Stimulated activated CD4-positive, alpha-beta T cell treated with anti-CD3 and anti-CD28 coated beads, Interleukin-12 subunit alpha, Interleukin-12 subunit beta, amount 100 ng/mL, for 4 hours (primary cell): ENCODE results near the gene ALLC.

ENCODE experiments used
- DNase-seq: peaks from one replicate; pipeline ENCODE4 v3.0.0-alpha.2; 2020

The ALLC gene

GRCh38 chr2:3680548-3681345, 22.7 kb downstream of the ALLC start:
- DNase-seq, result no peak

DNA sequence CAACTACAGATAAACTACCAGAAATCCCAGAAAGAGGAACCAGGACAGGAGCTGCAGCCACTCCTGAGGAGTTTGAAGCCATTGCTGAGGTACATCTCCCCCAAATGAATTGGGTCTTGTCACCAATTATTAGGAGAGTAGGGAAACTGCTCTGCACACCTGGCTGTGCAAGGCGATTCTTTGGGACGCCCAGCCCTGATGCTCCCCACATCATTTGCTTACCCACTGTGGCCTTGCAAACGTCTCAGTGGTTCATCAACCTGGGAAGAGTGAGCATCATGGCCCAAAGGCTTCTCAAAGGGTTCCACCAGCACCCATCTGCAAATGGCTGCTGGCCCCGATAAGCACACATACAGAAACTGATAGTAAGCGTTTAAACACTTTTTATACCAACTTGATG, 23.6 kb downstream of the ALLC start:
- DNase-seq, result no peak

- DNase-seq, result no peak
Observed at GRCh38 chr2:3682811-3683210, 24.8 kb downstream of the ALLC start.

- no peak for DNase-seq
Observed at GRCh38 chr2:3683748-3684454, 25.9 kb downstream of the ALLC start.

DNA sequence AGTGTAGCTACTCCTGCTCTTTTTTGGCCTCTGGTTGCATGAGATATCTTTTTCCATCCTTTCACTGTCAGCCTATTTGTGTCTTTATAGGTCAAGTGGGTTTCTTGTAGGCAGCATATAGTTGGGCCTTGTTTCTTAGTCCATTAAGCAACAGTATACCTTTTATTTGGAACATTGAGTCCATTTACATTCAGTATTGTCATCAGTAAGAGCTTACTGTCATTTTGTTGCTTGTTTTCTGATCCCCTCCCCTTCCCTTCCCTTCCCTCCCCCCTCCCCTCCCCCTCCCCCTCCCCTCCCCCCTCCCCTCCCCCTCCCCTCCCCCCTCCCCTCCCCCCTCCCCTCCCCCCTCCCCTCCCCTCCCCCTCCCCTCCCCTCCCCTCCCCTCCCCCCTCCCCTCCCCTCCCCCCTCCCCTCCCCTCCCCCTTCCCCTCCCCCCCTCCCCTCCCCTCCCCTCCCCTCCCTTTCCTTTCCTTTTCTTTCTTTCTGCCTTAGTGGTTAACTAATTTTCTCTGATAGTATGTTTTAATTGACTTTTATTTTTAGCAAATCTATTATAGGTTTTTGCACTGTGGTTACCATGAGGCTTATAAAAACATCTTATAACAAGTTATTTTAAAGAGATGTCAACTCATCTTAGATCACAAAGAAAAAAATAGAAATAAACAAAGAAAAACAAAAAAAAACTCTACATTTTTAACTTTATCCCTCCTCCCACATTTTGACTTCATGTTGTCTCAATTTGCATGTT, 32.2 kb downstream of the ALLC start:
- DNase-seq, result no peak

- no peak for DNase-seq
Observed at GRCh38 chr2:3692375-3692774, 34.4 kb downstream of the ALLC start.

DNA sequence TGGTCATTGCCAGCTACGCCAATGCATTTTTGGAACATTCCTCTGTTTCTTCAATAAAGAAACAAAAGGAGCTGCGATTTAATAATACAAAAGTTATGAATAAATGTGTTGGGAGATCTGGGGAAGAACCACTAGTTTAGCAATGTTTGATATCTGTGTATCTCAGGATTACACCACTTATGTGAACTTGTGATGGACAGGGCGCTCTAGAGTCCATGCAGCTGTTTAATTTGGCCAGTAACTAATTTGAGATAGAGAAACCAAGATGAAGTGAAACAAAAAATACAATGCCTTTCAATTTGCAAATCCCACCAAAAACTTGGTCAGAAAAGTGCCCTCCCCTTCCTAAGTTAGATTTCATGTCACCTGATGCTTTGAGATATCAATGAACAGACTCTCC, 38.5 kb downstream of the ALLC start:
- DNase-seq, result no peak

DNA sequence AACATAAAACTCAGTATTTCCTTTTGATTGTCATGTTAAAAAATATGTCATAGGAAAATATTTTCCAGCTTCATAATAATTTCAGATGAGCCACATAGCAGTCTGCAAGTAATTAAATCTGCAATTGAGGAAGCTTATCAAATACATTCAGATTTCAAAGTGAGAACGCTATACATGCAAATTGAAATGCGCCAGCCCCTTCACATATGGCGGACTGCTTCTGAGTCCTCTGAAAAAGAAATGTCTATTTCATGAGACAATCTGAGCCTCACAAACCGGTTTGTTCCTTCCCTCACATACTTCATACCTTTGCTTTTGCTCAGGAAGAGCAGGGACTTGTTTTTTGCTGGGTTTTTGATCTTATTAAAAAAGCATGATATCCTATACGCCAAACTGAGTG, 43.1 kb downstream of the ALLC start:
- no peak for DNase-seq

- no peak for DNase-seq
Observed at GRCh38 chr2:3703236-3703756, 45.3 kb downstream of the ALLC start, which contains the start of gene DCDC2C. Gene DCDC2C, plus strand, starts transcription at chr2:3703575. Its CDS starts 177 bp downstream, at chr2:3703752.

DNA sequence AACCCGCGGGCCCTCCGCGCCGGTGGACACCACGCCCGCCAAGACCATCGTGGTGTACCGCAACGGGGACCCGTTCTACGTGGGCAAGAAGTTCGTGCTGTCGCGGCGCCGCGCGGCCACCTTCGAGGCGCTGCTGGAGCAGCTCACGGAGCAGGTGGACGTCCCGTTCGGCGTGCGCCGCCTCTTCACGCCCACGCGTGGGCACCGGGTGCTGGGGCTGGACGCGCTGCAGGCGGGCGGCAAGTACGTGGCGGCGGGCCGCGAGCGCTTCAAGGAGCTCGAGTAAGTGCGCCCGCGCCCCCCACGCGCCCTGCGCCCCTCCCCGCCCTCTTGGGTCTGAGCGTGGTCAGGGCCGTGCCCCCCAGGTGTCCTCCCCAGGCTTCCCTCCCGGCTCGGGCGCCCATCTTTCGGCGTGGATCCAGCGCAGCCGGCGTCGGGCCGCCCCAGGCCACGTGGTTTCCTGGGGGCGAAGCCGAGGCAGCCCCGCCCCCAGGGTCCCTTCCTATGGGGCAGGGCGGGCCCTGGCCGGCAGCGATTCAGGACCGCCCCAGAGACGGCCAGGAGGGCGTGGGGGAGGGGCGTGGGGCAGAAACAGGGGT, 45.9 kb downstream of the ALLC start:
- no peak for DNase-seq

DNA sequence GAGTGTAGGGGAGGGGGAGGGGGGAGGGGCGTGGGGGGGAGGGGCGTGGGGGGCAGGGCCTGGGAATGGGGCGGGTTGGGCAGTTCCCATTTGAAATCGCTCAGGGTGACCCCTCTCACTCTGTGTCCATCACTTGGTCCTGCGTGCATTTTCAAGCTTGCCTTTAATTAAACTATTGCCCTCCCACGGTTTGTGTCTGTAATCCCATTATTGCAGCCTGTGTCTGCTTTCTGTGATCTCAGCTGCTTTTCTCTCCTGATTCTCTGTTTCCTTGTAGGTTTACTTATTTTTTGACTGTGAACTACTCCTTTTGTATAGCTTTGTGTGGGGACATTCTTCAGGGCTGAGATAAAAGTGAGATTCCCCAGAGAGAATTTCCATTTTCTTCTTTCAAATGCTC, 46.7 kb downstream of the ALLC start:
- DNase-seq, result no peak

GRCh38 chr2:3705782-3706181, 47.8 kb downstream of the ALLC start:
- DNase-seq, result no peak

GRCh38 chr2:3706892-3707291, 48.9 kb downstream of the ALLC start:
- DNase-seq, result no peak

DNA sequence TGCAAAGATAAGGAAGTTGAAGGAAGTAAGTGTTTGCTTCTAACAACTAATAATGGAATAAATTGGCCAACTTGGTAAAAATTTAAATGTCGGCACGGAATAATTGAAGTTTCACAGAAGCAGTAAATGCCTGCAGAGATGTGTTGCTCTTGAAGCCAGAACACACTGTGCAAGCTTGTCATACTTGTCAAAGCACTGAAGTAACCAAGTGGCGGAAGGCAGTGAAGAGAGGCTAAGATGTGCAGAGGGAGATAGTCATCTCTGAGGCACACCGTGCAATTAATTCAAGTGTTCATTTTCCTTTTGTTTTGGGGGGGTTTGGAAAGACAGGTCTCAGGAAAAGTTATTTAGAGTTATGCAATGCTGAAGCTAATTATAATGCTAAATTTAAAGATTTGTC, 50.6 kb downstream of the ALLC start:
- DNase-seq, result no peak

DNA sequence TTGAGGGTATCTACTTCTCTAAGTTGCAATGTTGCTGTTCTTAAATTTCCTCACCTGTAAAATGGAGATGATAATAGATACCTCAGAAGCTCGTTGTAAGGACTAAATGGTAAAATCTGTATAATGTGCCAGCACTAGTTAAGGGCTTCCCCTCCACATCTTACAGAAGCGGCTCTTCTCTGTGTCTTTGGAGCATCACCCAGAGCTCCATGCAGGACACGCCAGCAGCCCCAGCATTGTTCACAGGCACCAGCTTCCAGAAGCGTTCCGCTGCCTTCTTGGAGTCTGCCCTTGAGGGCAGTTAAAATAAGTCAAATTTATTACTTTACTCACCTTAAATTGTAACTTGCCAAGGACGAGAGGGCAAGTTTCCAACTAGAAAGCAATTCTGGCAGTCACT, 51.2 kb downstream of the ALLC start:
- no peak for DNase-seq

DNA sequence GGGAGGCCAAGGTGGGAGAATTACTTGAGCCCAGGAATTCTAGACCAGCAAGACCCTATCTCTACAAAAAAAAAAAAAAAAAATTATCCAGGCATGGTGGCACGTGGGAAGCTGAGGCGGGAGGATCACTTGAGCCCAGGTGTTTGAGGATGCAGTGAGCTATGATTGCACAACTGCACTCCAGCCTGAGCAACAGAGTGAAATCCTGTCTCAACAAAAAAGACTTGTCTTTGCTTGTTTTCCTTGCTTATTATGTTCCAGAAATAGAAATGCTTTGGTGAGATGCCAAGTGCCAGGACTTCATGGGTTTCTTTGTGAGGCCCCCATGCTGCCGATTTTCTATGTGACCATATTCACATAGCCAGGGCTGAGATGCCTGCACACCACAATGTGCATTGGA, 54.4 kb downstream of the ALLC start:
- no peak for DNase-seq

GRCh38 chr2:3712831-3713503, 55.0 kb downstream of the ALLC start:
- DNase-seq, result no peak

- no peak for DNase-seq
Observed at GRCh38 chr2:3718679-3719078, 60.7 kb downstream of the ALLC start.

GRCh38 chr2:3725002-3725401, 67.0 kb downstream of the ALLC start:
- DNase-seq, result no peak

DNA sequence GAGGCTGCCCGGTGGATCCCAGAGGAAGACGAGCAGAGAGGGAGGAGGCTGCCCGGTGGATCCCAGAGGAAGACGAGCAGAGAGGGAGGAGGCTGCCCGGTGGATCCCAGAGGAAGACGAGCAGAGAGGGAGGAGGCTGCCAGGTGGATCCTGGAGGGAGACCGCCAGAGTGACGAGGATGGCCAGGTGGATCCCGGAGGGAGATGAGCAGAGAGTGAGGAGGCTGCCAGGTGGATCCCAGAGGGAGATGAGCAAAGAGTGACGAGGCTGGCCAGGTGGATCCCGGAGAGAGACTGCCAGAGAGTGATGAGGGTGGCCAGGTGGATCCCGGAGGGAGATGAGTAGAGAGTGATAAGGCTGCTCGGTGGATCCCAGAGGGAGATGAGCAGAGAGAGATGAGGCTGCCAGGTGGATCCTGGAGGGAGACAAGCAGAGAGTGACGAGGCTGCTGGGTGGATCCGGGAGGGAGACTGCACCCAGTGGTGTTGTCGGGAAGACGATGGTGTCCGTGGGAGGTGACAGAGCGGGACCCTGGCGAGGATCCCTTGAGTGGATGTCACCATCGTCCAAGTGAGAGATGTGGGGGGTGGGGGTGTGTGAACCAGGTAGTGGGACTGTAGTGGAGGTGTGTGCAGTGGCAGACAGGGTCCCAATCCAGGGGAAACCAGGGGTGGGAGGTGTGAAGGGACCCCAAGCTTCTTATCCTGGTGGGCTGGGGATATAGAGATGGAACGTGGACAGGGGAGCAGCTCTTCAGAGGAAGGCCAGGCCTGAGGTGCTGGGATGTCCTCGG, 67.7 kb downstream of the ALLC start:
- DNase-seq, result no peak

- DNase-seq, result no peak
Observed at GRCh38 chr2:3726511-3726910, 68.5 kb downstream of the ALLC start.
